ENCODE measurements around the gene PCBP3.

Gene PCBP3

DNA sequence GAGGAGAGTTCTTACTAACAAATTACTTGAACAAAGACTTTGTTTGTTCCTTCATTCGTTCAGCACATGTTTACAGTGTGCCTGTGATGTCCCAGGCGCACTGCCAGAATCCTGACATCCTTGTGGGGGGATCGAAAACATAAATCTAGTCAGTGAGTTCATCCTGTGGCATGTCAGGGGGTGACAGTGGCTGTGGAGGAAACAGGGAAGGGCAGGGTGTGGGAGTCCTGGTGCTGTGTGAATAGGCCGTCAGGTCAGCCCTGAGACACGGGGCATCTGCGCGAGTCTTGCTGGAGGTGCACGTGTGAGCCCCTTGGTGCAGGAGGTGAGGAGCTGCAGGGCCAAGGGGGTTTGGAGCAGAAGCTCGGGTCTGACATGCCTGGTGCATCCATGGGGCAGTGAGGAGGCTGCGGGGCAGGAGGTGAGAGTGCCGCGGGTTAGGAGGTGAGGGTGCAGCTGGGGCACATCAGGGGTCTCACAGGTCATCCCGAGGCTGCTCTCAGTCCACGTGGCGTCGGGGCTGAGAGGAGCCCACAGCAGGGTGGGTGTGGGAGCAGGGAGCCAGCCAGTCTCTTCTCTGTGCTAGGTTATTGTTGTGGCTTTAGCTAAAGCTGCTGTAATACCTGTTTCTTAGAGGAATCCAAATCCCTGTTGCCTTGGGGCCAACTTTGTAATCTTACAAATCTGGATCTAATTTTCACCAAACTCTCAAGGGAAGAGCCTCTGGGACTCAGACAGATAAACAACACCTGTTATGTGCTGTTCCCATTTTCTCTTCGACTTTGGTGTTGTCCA, 93.4 kb downstream of the PCBP3 start:
- DNase-seq (ENCODE audit: extremely low read depth, low read depth) = no peak
- TF ChIP-seq, protein P1, sequence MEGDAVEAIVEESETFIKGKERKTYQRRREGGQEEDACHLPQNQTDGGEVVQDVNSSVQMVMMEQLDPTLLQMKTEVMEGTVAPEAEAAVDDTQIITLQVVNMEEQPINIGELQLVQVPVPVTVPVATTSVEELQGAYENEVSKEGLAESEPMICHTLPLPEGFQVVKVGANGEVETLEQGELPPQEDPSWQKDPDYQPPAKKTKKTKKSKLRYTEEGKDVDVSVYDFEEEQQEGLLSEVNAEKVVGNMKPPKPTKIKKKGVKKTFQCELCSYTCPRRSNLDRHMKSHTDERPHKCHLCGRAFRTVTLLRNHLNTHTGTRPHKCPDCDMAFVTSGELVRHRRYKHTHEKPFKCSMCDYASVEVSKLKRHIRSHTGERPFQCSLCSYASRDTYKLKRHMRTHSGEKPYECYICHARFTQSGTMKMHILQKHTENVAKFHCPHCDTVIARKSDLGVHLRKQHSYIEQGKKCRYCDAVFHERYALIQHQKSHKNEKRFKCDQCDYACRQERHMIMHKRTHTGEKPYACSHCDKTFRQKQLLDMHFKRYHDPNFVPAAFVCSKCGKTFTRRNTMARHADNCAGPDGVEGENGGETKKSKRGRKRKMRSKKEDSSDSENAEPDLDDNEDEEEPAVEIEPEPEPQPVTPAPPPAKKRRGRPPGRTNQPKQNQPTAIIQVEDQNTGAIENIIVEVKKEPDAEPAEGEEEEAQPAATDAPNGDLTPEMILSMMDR (IDR thresholded peaks at IDR 0.05; ENCODE audit: low read depth, low read length, missing control alignments) = no peak
- no peak overlapping the region for H3K4me3 ChIP-seq (replicated peaks; ENCODE audit: low read depth, low read length)

DNA sequence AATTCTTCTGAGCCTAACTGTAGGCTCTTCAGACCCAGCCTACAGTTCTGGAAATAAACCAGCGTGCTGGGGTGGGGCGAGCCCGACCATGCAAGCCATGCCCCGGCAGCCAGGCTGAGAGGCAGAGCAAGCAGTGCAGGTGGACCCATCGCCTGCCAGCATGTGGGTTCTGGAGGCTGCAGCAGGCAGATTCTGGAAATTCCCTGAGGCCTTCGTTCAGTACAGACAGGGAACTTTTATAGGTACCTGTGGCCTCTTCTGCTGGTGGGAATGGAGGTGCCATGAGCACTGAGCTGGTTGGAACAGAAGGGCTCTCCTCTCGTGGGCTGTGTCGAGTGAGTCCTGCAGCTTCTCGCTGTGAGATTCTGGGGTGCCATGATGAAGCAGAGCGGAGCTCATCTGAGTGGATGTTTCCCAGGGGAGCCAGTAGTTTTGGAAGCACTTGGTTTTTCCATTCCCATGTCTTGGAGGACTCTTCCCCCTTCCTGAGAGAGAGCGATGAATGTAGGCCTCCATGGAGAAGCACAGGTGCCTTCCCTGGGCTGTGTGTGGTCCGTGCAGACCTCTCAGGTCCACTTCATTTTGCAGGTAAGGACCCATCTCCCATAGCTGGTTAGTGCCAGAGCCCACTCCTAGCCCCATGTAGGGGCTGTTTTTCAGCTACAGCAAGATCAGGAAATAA, 94.1 kb downstream of the PCBP3 start:
- DNase-seq (ENCODE audit: extremely low read depth, low read depth) = no peak
- H3K4me3 ChIP-seq (replicated peaks; ENCODE audit: low read depth, low read length) = no peak overlapping the region
- TF ChIP-seq, protein P1 (IDR thresholded peaks at IDR 0.05; ENCODE audit: low read depth, low read length, missing control alignments) = no peak

DNA sequence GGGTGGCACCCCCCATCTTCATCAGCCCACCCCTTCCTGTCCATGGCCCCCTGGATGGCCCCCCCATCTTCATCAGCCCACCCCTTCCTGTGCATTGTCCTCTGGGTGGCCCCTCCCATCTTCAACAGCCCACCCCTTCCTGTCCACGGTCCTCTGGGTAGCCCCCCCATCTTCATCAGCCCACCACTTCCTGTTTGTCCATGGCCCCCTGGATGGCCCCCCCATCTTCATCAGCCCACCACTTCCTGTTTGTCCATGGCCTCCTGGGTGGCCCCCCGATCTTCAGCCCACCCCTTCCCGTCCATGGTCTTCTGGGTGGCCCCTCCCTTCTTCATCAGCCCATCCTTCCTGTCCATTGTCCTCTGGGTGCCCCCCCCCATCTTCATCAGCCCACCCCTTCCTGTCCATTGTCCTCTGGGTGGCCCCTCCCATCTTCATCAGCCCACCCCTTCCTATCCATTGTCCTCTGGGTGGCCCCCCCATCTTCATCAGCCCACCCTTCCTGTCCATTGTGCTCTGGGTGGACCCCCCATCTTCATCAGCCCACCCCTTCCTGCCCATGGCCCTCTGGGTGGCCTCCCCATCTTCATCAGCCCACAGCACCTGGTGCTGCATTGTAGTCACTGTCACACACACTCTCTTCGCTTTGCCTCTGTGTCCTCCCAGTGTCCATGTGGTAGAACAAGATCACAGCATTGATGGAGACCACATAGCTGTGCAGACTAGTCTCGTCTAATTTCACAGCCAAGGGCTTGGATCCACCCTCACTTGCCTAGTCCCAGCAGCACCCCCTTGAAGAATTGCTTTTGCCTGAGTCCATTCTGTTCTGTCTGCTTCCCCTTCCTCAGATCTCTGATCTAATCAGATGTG, 95.9 kb downstream of the PCBP3 start:
- no peak for DNase-seq (ENCODE audit: extremely low read depth, low read depth)
- TF ChIP-seq, protein P1 (IDR thresholded peaks at IDR 0.05; ENCODE audit: low read depth, low read length, missing control alignments) = no peak
- H3K4me3 ChIP-seq (replicated peaks; ENCODE audit: low read depth, low read length) = no peak overlapping the region

DNA sequence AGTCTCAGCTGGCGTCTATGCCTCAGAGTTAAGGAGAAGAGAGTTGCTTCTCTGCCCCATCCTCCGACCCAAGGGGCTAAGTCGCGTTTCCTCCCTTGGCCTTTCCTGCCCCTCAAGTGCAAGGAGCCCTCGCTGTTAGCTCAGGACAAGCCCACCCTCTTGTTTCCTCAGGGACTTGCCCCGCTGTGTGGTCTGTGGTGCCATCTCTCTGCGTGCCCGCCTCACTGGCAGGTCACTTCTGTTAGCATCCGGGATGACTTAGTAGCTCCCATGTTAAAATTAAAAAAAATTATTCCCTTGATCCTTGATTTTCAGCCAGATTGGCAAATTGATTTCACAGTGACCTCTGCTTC, 96.5 kb downstream of the PCBP3 start:
- no peak for DNase-seq (ENCODE audit: extremely low read depth, low read depth)
- TF ChIP-seq, protein P1 (IDR thresholded peaks at IDR 0.05; ENCODE audit: low read depth, low read length, missing control alignments) = no peak
- no peak overlapping the region for H3K4me3 ChIP-seq (replicated peaks; ENCODE audit: low read depth, low read length)

DNA sequence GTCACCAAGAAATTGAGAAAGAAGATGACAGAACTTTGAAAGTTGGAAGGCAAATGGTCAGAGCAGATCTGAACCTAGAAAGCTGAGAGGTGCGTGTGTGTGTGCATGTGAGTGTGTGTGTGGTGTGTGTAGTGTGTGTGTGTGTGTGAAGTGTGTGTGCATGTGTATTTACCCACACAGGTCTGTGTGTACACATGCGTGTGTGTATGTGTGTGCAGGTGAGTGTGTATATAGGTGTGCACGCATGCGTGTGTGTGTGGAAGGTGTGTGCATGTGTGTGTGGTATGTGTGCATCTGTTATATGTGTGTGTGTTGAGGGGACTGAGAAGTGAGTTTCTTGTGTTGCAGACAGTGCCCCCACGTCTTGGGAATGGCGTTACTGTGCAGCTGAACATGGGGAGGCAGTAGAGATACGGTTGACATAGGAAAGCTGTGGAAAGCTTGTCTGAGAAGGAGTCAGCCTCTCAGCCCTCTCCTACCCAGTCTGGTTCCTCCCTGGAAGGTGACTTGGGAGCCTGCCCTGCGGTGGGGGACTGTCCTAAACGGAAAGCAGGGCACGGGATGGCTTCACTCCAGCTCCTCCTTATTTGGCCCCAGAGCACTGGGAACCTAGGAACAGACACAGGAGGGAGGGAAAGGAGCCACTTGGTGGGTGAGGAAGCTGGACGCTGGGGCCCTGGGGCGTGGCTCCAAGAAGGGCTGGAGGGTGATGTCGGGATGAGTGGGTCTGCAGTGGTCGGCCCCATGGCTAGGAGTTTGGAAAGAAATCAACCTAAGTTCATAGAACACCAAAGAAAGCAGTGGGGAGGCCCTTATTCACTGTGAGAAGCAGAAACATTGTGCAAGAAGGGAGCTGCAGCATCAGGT, 97.2 kb downstream of the PCBP3 start:
- no peak overlapping the region for H3K4me3 ChIP-seq (replicated peaks; ENCODE audit: low read depth, low read length)
- no peak for DNase-seq (ENCODE audit: extremely low read depth, low read depth)
- TF ChIP-seq, protein P1 (IDR thresholded peaks at IDR 0.05; ENCODE audit: low read depth, low read length, missing control alignments) = no peak

DNA sequence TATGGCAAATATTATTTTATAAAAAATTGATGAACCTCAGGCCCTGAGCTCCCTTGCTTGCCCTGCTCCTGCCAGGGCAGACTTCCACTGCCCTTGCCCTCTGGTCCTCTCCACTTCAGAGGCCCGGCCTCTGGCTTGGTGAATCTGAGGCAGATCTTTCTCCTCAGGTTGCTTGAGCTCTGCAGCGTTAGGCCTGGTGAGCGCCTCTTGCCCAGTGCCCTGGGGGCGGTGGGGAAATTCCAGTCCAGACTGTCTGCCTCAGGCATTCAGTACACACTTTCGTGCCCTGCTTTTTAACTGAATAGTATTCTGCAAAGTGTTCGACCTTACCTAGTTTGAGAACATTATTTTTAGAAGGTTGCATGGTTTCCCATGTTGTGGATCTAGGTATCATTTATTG, 98.2 kb downstream of the PCBP3 start:
- TF ChIP-seq, protein P1 (IDR thresholded peaks at IDR 0.05; ENCODE audit: low read depth, low read length, missing control alignments) = no peak
- DNase-seq (ENCODE audit: extremely low read depth, low read depth) = no peak
- no peak overlapping the region for H3K4me3 ChIP-seq (replicated peaks; ENCODE audit: low read depth, low read length)

Measured in HFF-Myc (cell line).